AG09309 (cell line): ENCODE measurements around the gene MRPL12.
"Not testable (repeated sequence)": the region's sequence is repeated elsewhere in the genome, so short reads cannot be mapped to it uniquely, and the experiment has no call there.

Source experiments
- DNase-seq: peaks from one replicate; pipeline ENCODE4 v3.0.0-alpha.2; 2010; ENCODE audit warnings: low read depth
- H3K4me3 ChIP-seq: 2 replicates; pipeline ENCODE4 v1.5.1; 2011; ENCODE audit warnings: mild to moderate bottlenecking, low read depth, low read length, moderate library complexity; ENCODE audit not compliant: control insufficient read depth
- TF ChIP-seq, protein P1 (sequence below): IDR thresholded peaks from 2 replicates; pipeline ENCODE4 v1.5.1; 2011; ENCODE audit warnings: mild to moderate bottlenecking, low read depth, low read length, inconsistent platforms; ENCODE audit not compliant: insufficient read depth, control insufficient read depth; ENCODE audit errors: missing control alignments

The MRPL12 gene

DNA sequence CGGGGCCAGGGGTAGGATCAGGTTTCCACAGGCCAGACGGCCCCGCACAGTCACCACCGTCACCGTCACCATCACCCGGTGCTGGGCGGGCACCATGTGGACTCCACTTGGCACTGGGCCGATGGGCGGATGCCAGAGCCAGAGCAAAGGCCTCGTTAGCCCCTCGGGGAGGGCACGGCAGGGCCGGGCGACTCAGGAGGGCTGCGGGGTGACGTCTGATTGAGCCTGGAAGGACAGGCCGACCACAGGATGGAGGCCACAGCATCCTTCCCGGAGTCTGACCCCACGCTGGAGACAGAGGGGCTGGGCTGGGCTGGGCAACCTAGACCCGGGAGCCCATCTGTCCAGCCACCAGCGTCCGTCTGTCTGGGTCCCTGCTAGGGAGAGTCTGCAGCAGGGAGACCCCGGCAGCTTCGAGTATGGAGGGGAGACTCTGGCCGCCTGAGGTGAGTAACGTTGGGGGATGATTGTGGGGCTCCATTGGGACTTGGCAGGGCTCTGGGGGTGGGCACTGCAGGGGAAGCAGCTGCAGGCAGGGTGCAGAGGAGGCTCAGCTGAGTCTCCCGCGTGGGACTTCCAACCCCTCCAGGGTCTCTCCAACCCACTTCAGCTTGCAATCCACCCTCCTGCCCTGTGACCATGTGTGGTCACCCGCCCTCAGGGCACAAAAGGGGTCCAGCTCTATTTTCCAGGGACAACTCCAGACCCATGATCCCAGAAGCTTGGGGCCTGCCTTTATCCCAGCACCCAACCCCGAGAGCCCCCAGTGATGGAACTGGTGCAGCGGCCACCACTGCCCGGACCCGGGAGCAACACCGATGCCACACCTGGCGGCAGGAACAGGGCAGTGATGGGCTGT is 31.5 kb downstream of the MRPL12 start:
- no peak for DNase-seq
- TF ChIP-seq, protein P1, sequence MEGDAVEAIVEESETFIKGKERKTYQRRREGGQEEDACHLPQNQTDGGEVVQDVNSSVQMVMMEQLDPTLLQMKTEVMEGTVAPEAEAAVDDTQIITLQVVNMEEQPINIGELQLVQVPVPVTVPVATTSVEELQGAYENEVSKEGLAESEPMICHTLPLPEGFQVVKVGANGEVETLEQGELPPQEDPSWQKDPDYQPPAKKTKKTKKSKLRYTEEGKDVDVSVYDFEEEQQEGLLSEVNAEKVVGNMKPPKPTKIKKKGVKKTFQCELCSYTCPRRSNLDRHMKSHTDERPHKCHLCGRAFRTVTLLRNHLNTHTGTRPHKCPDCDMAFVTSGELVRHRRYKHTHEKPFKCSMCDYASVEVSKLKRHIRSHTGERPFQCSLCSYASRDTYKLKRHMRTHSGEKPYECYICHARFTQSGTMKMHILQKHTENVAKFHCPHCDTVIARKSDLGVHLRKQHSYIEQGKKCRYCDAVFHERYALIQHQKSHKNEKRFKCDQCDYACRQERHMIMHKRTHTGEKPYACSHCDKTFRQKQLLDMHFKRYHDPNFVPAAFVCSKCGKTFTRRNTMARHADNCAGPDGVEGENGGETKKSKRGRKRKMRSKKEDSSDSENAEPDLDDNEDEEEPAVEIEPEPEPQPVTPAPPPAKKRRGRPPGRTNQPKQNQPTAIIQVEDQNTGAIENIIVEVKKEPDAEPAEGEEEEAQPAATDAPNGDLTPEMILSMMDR: no peak
- no peak overlapping the region for H3K4me3 ChIP-seq

- TF ChIP-seq, protein P1: no peak
- DNase-seq: no peak
- H3K4me3 ChIP-seq: peak overlapping the region; percentile 24
Measured at GRCh38 chr17:81735264-81736102, 32.3 kb downstream of the MRPL12 start.

DNA sequence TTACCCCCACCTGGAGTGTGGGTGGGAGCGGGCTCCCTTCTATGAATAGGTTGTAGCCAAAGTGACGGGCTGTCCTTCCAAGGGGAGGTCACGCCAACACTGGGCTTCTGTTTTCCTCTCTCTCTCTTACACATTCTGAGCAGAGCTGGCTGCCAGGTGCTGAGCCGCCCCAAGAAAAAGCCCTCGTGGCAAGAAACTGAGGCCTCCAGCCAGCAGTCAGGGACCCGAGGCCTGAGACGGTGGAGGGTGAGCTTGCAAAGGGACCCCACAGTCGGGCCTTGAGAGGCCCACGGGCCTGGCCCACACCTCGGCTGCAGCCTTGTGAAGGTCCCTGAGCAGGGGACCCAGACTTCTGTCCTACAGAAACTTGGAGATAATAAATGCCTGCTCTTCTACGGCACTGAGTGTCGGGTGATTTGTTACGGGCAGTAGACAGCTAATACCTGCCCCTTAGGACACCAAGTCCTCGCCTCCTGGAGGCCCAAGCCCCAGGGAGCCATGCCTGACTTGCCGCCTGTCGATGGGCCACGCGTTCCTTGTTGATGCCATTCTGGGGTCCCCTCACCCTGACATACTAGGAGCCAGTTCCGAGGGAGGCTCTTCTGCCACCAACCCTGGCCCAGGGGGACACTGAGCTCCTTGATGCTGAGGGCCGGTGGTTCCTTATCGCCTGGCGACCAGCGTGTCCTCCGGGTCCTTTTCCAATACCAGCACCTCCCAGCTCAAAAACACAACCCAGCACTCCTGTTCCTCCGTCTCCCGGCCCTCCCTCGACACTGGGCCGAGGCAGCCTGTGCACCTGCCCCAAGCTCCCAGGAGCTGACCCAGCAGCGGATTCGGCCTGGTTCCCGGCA is 35.0 kb downstream of the MRPL12 start:
- no peak for DNase-seq
- TF ChIP-seq, protein P1: no peak
- no peak overlapping the region for H3K4me3 ChIP-seq

GRCh38 chr17:81738801-81739393 is 35.7 kb downstream of the MRPL12 start:
- no peak overlapping the region for H3K4me3 ChIP-seq
- no peak for DNase-seq
- TF ChIP-seq, protein P1: no peak

DNA sequence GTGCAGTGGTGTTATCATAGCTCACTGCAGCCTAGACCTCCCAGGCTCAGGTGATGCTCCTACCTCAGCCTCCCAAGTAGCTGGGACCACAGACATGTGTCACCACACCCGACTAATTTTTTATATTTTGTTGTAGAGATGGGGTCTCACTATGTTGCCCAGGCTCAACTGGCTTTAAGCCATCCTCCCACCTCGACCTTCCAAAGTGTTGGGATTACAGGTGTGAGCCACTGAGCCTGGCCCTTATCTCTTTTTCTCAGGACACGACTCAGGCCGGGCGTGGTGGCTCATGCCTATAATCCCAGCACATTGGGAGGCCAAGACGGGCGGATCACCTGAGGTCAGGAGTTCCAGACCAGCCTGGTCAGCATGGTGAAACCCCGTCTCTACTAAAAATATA is 36.4 kb downstream of the MRPL12 start:
- H3K4me3 ChIP-seq, DNase-seq: not testable (repeated sequence)

DNA sequence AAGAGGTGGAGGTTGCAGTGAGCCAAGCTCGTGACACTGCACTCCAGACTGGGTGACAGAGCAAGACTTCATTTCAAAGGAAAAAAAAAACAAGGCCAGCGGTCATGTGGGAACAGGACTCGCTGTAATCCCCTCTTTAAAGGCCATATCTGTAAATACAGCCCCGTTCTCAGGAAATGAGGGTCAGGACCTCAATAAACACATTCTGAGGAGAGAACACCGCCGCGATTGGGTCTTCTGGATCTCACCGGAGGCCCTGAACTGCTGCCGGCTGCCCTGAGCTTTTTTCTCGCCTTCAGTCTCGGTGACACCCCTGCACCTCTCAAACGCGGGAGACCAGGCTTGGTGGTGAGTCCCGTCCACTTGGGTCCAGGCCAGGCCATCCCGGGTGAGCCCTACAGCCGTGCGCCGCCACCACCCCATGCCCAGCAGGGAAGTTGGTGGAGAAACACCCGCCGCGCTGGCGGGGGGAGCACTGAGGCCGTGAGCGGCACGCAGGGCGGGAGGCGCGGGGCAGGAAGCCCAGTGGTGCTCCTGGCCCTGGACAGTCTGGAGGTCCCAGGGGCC is 37.3 kb downstream of the MRPL12 start:
- TF ChIP-seq, protein P1: no peak
- no peak for DNase-seq

More for the DNA sequence above, 37.3 kb downstream of the MRPL12 start:
- H3K4me3 ChIP-seq: no peak overlapping the region
